GM12891 (cell line): Measurements from ENCODE around the gene SKIDA1.

Experiments used
- POLR2A ChIP-seq: IDR thresholded peaks from 2 replicates; pipeline ENCODE4 v1.6.1; 2011; ENCODE audit warnings: low read depth, low read length, control low read depth
- POLR2AphosphoS5 ChIP-seq: IDR thresholded peaks from 2 replicates; pipeline ENCODE4 v1.6.1; 2011; ENCODE audit warnings: low read depth, low read length, control low read depth
- POU2F2 ChIP-seq: IDR thresholded peaks from 2 replicates; pipeline ENCODE4 v1.6.1; 2011; ENCODE audit warnings: low read depth, mild to moderate bottlenecking, control low read depth, low read length, moderate library complexity
- SPI1 ChIP-seq: IDR thresholded peaks from 2 replicates; pipeline ENCODE4 v1.6.1; 2011; ENCODE audit warnings: low read depth, low read length, control low read depth
- TAF1 ChIP-seq: IDR thresholded peaks from 2 replicates; pipeline ENCODE4 v1.6.1; 2011; ENCODE audit warnings: low read depth, low read length, control low read depth

DNA sequence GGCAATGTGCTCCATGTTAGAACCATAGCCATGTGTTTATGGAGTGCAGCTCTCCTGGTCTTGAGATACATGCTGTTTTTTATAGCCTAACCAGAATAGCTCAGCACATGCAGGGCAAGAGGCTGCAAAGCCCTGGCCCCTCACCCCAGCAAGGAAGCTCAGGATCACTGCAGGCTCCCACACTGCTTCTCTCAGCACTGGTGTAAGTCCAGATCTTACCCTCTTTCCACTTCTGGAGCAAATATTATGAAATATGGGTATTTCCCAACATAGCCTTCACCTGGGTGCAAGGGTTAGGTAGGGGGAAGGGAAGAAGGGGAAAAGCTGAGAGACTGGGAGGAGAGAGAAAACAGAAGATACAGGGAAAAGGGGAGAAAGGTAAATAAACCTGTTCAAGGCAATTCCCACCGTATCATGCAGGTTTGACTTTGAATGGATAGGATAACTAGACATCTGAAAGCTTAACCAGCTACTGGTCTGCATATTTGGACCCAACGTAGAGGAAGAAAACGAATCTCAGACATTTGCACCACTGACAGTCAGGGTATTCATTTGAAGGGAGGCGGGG, 19.7 kb downstream of the SKIDA1 start:
- TF ChIP-seq SPI1 (no peak), POLR2AphosphoS5 (no peak), POLR2A (no peak), POU2F2 (no peak), TAF1 (no peak)
